Measurements from ENCODE around the gene FBN3.
"Not testable (repeated sequence)": the region's sequence is repeated elsewhere in the genome, so short reads cannot be mapped to it uniquely, and the experiment has no call there.

Gene FBN3

DNA sequence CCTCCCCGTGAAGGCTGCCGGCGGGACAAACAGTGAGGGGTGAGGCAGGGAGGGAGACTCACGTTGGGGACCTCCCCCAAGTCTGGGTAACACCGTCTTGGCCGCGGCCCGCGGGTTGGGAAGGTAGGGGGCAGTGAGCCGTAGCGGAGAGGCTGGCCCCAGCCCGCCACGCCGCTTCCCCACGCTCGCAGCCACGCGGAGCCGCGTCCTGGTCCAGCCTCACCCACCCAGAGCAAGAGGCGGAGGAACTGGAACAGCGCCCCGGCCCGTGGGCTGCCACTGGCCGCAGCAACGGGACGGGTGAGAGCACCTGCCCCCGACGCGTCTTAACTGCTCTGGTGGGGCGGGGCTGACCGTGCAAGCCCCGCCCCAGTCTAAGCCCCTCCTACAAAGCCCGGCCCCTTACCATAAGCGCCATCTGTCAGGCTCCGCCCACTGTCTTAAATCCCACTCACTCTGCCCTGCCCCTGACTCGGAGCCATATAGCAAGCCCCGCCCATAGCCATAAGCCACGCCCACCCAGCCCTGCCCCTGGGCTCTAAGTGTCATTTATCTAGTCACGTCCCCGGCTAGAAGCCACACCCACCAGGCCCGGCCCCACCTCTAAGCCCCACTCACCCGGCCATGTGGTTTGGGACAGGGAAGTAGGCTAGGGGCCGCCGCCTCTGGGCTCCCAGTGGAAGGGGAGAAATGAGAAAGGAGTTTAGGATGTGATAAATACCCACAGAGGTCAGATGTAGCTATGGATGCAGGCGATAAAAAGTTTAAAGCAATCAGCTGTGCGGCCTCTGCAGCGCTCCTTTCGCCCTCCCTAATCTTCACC lies 98.9 kb downstream of the FBN3 start:
- peak; percentile 93 for DNase-seq

DNA sequence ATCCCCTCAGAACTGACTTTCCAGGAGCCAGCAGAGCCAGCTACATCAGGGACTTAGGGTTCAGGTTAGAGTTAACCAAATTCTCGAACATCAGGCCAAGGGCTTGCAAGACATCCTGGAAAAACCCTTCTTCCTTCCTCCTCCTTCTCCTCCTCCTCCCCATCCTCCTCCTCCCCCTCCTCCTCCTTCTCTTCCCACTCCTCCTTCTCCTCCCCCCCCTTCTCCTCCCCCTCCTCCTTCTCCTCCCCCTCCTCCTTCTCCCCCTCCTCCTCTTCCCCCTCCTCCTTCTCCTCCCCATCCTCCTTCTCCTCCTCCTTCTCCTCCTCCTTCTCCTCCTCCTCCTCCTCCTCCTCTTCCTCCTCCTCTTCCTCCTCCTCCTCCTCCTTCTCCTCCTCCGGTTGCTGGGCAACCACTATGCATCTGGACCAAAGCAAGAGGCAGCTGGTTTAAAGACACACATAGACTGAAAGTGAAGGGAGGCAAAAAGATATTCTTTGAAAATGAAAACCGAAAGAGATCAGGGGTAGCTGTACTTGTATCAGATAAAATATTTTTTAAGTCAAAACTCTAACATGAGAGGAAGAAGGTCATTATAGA lies 102.7 kb downstream of the FBN3 start:
- DNase-seq, result no peak

DNA sequence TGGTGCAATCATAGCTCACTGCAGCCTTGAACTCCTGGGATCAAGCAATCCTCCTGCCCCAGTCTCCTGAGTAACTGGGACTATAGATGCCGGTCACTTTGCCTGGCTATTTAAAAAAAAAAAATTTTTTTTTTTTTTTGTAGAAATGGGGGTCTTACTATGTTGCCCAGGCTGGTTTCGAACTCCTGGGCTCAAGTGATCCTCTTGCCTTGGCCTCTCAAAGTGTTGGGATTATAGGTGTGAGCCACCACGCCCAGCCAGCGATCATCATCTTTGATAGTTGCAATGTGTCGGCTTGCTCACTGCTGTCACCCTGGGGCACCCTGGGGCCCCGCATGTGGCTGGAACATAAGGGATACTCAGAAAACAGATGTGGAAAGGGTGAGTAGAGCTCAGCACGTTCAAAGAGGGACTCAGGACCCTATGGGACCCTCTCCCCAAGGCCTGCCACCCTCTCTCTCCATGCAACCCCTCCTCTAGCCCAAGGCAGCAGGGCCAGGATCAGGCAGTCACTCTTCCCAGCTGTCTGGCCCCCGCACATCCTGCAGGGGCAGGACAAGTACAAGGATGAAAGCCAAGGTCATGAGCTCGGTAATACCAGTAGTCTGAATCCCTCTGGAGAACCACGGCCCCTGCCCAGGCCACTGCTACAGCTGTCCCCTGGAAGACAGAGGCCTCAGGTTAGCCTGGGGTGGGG lies 103.4 kb downstream of the FBN3 start:
- DNase-seq, result no peak

DNA sequence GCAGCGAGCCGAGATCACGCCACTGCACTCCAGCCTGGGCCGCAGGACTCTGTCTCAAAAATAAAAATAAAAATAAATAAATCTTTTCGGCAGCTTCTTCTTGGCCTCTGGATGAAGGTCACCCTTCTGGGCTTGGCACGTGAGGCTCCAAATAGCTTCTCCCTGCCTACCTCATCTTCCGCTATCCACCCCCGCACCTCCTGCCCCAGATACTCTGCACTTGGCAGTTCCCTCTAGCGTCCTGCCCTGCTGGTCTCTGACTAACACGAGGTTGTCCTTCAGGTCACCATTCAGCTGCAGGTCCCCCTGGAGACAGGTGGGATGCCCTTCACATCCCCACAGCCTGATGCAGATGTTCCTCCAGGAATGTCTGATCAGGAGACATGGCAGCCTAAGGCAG lies 105.4 kb downstream of the FBN3 start:
- DNase-seq, result no peak

DNA sequence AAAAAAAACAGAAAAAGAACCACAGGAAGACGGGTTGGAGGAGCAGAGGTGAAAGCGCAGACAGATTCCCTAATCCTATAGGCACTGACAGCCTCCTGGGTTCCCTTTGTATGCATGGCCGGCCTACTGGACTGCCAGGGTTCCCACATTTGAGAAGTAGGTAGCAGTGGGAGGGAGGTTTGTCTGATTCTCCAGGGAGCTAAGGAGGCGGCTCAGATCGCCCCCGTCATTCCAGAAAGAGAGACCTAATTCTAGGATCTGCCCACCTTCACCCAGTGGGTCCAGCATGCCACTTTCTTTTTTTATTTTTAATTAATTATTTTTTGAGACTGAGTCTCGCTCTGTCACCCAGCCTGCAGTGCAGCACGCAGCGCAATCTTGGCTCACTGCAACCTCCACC lies 106.5 kb downstream of the FBN3 start:
- DNase-seq, result no peak

DNA sequence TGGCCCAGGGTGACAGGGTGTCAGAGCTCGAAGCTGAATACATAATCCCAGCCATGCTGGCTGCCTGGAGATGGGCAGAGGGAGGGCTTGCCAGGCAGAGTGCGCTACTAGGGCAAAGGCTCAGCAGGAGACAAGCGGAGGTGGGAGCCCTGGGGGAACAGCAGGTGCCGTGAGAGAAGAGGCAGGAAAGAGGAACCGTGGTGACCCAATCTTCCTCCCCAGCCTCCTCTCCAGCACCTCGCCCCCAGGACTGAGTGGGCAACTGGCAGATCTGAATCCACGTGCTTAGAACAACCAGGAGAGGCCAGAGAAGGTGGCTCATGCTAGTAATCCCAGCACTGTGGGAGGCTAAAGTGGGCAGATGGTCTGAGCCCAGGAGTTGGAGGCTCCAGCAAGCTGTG lies 107.9 kb downstream of the FBN3 start:
- DNase-seq, result no peak

DNA sequence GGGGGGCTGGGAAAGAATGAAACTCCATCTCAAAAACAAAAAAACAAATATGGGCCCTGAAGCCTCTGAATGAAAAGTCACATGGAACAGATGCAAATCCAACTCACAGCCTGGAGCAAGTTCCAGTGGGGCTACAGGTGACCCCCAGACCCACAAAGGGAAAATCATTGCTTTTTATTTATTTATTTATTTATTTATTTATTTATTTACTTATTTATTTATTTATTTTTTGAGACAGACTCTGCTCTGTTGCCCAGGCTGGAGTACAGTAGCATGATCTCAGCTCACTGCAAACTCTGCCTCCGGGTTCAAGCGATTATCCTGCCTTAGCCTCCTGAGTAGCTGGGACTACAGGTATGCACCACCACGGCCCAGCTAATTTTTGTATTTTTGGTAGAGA lies 110.2 kb downstream of the FBN3 start:
- no peak for DNase-seq

DNA sequence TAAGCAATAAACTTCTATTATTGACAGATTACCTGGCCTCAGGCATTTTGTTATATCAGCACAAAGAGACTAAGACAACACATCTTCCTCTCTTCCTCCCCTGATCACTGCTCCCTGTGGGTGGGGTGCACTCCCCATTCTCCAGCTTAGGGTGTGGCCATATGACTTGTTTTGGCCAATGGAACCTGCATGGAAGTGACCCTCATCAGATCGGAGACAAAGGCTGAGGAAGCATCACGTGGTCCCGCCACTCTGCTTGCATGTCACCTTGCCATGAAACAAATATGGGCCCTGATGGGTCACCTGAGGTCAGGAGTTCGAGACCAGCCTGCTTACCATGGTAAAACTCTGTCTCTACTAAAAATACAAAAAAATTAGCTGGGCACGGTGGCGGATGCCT lies 110.6 kb downstream of the FBN3 start:
- no peak for DNase-seq

DNA sequence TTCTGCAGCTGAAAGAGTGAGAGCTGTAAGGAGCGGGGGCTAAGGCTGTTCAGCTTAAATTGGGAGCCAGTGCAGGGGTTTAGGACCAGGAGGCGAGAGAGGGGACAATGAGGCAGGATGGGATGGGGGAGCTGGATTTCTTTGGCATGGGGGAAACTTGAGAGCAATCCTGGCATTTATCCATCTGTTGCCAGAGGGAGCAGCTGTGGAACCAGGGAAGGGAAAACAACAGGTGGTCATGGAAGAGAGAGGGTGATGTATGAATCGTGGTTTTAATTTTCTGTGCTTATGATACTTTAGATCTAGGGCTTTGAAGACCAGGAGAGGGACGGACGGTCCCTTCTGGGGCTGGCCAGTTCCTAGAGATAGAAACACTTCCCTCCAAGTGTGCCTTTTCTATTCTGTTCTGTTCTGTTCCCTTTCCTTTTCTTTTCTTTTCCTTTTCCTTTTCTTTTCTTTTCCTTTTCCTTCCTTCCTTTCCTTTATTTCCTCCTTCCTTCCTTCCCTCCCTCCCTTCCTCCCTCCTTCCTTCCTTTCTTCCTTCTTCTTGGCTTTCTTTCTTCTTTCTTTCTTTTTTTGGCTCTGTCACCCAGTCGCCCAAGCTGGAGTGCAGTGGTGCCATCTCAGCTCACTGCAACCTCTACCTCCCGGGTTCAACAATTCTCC lies 112.8 kb downstream of the FBN3 start:
- peak; percentile 59 for DNase-seq

DNA sequence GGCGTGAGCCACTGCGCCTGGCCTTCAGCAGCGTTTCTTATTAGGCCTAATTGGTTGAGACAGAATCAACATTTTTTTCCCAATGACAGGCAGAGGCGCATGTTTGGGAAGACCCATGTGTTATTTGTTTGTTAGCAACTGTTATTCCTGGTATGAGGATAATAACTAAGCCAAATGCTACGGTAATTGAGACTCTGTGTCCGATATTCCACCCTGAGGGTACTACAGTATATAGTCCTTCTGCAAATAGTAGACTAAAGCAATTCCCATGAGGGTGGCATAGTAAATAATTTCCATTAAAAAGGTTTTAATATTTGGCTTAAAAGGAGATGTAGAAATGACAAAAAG lies 115.2 kb downstream of the FBN3 start:
- no peak for DNase-seq

DNA sequence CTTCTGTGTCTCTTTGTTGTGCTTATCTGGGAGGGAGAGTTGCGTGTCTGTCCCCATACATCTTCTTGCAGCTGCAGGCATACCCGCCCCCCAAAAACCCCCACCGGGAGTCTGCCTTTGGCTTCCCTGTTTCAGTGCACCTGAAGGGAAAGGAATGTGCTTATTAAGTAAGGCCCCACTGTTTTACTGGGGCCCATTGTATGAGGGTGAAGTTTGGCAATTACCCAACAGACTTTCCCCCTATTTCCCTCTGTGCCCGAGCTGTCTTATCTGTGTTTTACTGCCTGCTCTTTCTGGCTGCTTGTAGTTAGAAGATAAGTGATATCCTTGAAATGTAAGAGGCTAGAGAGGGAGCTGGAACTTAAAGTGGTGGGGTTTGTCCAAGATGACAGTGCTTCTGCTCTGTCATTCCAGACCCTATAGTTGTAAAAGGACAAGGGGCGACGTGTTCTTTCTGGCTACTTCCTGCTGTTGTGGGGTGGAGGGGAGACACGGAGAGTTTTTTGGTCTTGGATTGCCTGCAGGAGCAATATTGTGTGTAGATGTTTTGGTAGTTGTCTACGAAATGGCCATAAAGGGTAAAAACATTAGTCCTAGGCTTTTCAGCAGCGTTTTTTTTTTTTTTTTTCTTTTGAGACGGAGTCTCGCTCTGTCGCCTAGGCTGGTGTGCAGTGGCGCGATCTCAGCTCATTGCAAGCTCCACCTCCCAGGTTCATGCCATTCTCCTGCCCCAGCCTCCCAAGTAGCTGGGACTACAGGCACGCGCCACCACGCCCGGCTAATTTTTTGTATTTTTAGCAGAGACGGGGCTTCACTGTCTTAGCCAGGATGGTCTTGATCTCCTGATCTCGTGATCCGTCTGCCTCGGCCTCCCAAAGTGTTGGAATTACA lies 115.9 kb downstream of the FBN3 start:
- DNase-seq, result not testable (repeated sequence)

DNA sequence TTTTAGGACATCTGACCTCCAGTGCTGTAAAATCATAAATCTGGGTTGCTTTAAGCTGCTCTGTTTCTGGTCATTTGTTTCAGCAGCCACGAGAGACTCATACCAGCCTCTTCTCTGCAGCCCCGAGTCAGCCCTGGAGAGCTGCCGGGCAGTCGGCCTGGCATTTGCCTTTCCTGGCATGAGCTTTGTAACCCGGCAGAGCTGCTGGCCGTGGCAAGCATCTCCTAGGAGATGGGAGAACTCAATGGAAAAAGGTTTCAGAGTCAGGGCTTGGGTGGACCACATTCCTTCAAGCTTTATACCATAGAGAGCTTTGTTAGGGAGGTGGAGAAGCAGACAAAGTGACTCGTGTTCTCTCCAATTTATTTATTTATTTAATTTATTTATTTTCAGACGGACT lies 118.4 kb downstream of the FBN3 start:
- no peak for DNase-seq

DNA sequence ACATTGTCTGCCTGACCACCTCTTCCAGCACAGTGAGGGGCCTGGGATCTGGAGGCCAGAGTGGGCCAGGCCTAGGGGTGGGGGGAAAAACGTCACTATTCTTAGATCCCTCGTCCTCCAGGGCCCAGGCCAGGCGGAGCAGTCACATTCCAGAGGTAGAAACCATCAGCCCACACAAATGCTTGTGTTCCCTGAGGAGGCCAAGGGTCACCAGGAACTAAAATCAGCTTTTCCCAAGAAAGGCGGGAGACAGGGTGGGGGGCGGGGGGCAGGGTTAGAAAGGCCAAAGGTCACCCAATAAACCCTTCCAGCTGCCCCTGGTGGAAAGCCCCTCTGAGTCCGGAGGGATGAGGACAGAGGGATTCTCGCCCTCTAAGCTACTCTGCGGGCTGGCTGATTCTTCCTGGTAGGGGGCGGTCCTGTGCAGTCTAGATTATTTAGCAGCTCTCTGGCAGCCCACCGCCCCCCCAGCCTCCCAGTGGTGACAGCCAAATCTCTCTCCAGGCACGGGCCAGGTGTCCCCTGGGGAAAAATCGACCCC lies 120.4 kb downstream of the FBN3 start:
- no peak for DNase-seq

DNA sequence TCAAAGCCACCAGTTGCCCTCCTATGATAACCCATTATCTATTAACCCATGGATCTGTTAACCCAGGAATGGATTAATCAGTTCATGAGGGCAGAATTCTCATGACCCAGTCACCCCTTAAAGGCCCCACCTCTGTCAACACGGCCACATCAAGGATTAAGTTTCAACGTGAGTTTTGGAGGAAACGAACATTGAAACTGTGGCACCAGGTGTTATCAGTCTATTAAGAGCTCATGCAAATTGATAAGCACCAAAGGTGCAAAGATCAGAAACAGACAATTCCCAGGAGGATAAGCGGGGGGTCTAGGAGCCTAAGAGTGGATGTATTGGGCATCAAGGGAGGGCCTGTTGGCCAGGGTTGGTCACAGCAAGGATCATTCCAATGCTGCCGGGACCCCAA lies 124.1 kb downstream of the FBN3 start:
- DNase-seq, result no peak

DNA sequence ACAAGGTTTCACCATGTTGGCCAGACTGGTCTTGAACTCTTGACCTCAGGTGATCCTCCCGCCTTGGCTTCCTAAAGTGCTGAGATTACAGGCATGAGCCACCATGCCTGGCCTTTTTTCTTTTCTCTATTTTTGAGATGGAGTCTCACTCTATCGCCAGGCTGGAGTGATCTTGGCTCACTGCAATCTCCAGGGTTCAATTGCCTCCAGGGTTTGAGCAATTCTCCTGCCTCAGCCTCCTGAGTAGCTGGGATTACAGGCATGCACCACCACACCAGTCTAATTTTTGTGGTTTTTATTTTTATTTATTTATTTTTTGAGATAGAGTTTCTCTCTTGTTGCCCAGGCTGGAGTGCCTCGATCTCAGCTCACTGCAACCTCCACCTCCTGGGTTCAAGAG lies 125.1 kb downstream of the FBN3 start:
- not testable (repeated sequence) for DNase-seq

DNA sequence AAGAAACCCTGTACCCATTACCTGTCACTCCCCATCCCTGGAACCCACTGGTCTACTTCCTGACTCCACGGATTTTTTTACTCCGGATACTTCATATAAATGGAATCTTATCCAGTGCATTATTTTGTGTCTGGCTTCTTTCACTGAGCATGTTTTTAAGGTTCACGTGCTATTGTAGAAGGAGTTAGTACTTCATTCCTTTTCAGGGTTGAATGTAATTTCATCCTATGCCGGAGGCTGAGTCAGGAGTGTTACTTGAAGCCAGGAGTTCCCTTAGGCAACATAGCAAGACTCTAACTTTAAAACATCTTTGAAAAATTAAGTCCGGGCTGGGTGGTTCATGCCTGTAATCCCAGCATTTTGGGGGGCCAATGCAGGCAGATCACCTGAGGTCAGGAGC lies 126.0 kb downstream of the FBN3 start:
- DNase-seq, result no peak

DNA sequence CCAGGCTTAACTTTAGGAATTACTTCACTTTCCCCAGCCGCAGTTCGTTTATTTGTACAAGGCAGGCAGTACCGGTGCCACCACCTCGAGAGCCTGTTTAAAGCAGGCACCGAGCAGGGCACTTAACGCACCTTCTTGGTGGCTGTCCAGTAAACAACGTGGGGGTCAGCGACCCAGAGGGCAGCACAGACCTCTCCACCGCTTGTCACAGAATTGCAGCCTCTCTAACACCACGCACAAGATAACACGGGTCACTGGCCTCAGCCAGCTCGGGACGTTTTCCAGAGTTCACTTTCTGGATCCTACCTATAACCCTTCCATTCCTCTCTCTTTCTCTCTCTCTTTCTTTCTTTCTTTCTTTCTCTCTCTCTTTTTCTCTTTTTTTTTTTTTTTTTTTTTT lies 127.1 kb downstream of the FBN3 start:
- DNase-seq, result no peak

DNA sequence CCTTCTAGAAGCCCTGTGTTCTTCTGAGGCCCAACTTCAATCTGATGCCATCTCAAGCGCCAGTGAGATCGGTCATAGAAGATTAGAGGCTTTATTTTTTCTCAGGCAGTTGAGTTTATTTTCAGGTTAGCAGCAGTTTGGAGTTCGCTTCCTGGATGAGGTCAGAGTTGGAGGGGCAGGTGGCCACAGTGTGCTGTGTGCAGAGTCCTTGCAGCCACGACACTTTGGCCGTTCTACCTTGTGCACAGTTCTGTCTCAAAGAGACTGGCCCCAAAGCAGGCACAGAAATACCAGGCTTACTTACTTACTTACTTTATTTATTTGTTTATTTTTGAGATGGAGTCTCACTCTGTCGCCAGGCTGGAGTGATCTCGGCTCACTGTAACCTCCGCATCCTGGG lies 128.0 kb downstream of the FBN3 start:
- no peak for DNase-seq

DNA sequence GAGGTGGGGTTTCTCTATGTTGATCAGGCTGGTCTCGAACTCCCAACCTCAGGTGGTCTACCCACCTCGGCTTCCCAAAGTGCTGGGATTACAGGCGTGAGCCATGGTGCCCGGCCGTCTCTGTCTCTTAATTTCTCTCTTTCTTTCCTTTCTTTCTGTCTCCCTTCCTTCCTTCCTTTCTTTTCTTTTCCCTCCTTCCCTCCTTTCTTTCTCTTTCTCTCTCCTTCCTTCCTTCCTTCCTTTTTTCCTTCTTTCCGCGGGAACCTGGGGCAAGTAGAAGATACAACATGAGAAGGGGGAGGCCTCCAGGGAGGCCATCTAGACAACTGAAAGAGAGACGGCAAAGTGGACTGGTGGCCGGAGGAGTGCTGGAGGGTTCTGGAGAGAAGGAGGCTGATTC lies 128.7 kb downstream of the FBN3 start:
- DNase-seq, result no peak

DNA sequence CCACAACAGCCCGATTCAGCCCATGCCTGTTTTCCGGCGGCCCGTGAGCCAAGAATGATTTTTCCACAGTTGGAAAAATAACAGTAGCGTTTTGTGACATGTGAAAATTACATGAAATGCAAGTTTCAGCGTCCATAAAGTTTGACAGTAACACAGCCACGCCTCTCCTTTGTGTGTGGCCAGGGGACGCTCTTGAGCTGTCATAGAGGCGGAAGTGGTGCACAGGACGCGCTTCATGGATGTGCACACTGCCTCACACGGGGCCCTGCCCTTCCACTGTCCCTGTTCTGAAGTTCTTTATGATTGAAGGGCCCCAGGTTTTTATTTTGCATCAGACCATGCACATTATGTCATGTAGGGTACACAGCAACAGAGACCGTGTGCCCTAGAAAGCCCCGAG lies 131.6 kb downstream of the FBN3 start:
- no peak for DNase-seq

Data from NCI-H2029 treated with DMSO at 0.1 percent for 48 hours (cell line).